HuH-7.5 (cell line): ENCODE results near the gene COA1.

Experiments used
- DNase-seq: peaks from one replicate; pipeline ENCODE4 v3.0.0; 2011; ENCODE audit warnings: low spot score

COA1 gene

DNA sequence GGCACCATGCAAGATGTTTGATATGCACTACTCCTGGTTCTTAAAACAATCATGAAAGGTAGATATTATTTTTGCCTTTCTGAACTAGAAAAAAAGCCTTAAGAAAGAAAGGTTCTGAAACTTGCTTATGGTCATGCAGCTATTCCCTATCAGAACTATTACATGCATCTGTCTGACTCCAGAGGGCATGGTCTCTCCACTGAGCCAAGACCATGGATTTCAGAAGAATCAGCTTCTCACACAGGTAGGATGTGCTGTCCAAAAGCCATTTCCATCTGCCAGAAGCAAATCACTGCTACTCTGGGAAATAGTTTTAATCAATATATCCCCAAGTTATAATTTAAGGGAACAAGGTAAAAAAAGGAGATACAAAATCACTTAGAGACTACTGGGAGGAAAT lies 77.0 kb downstream of the COA1 start:
- DNase-seq = no peak

DNA sequence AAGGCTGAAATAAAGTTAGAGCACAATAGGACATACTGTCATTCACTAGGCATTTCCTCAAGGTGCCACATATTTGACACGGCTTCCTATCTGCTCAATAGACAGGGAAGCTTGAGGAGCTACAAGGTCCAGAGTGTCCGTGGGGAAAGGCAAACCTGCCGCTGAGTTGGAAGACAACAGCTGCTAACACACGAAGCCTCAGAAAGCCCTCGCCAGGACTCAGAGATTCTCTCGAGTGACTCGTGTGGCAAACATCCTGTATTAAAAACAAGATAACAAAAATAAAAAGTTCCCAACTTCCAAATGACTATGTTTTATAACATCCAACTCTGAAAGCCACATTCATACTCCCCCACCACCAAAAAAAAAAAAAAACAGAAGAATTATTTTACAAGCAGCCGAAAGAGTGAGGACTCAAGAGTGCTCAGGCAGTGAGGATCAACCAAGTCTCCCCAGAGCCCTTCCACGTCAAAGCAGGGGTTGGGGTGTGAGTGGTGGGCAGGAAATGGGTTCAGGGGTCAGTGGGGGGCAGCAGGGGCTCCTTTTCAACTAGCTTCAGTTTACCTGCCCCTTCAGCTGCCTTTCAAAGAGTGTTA lies 78.8 kb downstream of the COA1 start:
- no peak for DNase-seq

DNA sequence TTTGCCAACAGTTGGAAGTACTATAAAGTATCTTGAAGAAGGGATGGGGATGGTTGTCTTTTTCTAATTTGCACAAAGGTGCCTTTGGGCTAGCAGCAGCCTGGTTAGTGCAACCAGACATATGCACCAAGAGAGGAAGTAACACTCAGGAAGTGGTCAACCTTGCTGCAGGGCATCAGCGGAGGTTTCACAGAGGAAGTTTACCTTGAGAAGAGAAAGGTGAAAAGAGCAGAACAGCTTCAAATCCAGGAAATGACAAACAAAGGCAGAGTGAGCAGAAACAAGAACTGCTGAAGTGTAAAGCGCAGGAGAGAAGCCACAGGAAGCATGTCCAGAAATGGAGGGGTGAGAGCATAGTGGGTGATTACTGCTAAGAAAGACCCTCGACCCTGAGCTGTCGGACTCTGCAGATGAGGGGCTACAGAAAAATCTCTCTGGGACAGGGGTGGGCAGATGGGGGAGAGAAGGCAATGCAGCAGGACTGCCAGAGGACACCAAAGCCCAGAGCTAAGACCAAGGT lies 79.5 kb downstream of the COA1 start:
- no peak for DNase-seq

DNA sequence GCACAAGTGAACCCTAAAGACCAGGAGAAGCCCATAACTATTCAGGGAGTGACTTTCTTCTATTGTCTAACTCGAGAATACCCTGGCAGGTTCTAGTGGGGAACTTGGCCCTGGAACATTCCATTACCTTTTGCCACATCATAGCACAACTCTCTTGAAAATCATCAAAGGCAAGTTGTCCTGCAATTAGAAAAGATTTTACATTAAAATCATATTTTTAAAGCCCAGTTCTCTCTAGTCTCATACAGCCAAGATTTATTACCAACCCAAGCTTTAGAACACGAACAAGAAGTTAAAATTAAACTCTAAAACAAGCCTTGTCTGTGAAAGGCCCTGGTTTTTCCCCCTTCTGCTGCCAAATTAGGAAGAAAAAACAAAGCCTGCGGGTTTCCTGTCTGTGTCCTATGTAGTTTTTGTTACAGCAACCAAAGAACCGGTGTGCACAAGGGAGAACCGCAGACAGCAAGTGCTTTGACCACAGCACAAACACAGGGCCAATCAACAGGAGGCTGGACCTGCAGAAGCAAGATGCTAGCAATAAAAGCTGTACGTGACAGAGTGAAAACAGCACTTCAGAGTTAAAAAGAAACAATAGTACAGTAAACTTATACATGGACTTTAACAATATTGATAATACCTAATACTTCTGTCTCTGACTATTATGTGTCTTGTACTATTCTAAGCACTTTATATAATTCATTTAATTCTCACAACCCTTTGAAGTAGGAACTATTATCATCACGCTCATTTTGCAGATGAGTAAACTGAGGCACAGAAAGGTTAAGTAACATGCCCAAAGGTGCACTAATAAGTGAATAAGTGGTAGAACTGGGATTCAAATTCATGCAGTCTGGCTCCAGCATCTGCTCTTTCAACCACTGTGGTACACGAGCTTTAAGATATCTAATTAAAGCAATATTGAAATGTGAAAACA lies 80.6 kb downstream of the COA1 start:
- no peak for DNase-seq

DNA sequence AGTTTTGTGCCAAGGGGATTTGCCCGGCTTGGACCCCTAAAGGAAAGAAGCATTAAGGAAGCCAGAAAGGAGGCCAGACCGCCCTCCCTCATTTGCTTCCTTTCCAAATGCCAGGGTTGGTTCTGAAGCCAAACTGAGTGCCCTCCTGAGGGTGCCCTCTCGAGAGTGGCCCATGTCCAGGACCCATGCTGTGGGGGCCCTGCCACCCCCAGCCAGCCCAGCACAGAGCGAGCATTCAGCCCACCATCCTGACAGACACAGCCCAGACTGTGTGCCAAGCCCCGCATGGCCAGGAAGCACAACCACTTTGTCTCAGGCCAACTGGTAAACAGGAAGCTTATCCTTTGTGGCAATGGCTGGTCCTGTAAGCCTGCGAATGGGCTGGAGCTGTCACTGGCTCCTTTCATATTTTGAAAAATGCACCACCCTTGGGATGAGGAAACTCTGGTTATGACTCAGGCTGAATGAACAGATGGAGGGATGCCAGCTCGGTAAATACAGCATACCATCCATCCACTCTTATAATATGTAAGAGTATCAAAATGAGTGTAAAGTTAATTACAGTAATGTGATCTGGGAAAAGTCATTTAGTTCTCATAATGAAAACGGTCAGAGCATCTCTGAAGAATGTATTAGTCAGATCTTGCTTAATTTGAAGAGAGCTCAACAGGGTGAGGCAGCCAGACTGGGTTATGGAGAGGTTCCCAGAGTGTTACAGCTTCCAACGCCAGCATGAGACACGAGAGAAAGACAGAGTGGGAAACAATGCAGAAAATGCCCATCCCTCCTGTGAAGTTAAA lies 81.5 kb downstream of the COA1 start:
- no peak for DNase-seq

DNA sequence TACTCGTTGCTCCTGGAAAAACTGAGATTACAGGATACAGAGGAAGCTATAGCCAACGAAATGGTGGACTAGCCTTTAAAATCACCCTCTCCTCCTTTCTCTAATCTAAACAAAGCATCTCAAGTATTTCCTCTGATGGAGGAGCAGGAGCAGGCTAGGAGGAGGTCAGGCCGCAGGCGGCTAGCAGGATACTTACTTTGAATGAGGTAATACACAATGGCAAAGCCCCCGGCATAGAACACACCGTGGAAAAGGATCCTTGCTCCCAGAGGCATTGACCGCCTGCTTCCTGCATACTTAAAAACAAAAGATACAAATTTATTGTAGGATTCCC lies 82.0 kb downstream of the COA1 start:
- DNase-seq = no peak

DNA sequence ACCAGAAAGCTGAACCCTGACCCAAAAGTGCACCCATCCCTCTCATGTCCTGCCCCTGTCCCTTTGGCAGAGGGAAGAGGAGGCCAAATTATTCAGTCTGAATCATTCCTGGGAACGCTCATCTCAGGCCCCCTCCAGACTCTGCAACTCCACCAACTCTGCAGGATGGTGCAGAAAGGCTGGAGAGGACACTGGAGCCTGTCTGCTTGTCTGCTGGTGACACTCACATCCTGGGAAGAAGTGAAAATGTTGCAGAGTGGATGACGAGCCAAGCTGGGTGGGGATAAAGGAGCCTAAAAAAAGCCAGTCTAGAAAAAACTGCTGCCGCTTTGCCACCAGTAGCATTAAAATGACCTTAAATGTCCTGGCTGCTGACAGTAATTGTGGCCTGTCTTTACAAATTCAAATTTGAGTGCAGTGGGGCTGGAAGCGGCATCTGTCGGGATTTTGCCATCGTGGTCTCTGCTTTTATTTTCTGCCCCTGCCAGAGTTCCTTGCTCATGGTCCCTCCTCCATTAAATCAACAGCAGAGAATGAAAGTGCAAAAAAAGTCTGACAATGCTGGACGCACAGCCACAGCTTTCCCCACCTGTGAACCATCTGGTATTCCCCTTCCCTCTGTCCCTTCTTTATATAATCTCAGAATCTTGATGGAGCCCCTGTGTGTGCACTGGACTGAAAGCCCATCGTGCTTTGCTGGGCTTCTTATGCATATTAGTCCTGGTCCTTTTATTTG lies 82.6 kb downstream of the COA1 start:
- DNase-seq = no peak

DNA sequence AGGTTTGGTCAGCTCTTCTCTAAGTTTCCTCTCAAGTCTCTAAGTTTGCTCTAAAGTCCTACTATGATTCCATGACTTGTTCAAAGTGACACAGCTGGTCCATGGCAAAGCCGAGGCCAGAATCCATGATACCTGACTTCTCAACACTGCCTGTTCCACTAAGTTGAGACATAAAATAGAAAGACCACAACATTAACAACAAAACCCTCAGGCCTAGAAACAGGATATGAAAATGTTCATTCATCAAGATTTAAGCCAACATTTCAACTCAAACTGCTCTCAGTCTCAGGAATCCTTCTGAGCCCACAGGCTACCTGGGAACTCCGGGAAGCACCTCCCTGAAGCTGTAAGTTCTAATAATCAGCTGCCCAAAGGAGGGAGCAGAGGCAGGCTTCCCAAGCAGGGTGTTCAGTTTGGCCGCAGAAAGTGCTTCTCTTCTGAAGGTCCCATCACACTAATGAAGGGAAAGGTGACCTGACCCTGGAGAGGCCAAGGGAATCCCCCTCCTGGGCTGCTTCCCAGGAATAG lies 83.6 kb downstream of the COA1 start:
- DNase-seq = no peak

DNA sequence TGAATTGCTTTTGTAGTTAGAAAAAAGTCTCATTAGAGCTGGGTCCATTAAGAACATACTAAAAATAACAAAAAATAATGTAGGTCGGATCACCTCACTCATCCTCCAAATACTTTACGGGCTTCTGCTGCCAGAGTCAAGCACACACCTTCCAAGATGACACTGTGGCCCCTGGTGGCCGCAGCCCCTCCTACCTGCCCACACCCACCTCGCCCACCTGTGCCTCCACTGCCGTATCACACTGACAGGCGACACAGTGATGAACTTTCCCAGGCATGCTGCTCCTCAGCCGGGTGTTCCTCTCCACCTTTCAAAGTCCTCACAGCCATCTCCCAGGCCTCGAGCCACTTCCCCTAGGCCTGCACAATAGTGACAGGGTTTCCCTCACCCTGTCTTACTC lies 85.5 kb downstream of the COA1 start:
- no peak for DNase-seq

DNA sequence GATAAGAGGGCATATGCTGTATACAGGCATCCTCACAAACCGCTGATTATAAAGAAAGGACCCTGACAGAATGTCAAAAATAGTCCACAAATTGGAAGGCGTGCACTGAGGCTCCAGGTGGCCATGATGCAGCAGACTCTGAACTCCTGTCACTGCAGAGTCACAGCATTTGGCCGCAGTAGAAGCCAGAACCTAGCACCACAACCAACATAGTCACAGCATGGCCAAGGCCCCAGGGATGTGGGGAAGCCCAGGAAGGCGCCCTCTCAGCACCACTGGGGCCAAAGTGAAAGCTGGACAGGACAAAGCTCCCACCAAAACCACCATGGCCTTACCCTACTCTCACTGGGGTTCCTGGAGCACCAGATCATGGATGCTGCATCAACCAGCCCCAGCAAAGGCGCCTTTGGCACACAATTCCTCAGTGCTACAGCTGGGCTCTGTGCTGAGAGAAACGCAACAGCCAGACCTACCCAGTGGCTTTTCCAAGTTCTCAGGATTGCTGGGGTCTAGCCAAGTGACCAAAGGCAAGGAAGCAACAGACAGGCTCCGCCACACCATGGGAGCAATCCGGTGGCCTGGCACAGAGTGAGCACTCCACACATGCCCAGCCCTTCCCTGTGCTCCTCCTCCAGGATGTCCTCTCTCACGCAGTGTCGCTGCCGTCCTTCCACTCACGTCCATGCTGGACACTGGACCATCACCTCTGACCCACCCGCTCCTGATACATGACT lies 86.3 kb downstream of the COA1 start:
- no peak for DNase-seq

DNA sequence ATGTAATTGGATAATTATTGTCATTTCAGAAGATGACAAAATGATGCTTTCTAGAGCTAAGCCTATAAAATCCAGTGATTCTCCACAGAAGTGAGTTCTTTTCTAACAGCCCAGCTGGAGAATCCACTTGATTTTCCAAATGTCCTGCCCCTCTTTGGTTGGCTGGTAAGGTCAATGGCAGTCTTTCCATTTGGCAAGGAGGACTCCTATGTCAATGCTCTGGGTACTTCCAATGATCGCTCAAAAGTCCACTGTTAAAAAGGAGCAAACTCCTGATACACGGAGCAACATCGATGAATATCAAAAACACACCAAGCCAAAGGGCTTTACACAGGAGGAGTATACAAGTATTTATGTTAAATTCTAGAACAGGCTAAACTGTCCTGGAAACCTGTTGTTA lies 88.6 kb downstream of the COA1 start:
- DNase-seq = no peak

DNA sequence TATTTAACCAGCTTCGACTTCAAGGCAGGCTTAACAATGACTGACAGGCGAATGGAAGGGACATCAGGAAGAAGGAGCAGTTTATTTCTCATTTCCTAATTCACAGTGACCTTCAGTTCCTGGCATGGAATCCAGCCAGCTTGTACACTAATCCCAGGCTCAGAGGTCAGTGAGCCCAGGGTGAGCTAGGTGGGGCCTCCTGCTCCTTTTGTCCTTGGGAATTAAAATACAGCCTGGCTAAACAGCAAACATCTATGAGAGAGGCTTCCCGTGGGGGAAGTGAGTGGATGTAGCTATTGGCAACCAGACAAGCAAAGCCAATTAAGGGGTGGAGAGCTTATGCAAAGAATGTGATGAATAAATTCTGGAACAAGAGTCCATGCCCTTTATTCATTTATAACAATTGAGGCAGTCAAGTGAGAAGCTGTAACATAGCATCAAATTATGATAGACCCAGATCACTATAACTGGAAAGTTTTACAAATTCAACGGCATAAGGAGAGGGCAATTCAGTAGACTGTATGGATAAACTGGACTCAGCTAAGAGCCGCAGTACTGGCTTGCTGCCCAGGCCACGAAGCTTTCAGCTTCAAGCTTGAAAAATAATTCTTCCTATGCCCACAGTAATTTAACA lies 89.3 kb downstream of the COA1 start:
- DNase-seq = peak; percentile 58

DNA sequence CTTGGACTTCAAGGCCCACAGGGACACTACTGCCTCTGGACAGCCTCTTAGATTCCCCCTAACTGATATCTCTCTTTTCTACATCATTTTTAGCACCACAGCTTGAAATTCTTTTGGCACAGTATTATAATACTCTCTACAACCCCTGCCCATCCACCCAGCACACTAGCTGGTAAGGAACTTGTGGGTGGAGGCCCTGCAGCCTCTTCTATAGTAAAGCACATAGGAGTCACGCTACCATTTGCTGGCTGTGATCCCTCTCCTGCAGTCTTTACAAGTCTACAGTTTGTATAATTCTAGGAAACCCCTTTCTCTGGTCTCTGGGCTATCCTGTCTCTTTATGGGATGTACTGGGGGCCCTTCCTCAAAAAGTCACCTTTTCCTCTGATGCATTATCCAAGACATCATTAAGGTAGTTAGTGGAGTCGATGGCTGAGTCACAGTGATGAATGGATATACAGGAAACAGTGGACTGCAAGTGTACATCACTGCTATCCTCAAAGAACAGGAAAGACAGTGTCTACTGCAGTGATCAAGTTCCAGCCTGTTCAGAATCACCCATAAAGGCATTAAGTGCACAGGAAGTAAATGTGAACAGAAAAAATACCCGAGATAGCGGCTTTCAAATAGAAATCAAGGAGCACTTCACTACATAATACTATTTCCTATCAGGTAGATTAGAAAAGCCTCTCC lies 92.1 kb downstream of the COA1 start:
- no peak for DNase-seq

DNA sequence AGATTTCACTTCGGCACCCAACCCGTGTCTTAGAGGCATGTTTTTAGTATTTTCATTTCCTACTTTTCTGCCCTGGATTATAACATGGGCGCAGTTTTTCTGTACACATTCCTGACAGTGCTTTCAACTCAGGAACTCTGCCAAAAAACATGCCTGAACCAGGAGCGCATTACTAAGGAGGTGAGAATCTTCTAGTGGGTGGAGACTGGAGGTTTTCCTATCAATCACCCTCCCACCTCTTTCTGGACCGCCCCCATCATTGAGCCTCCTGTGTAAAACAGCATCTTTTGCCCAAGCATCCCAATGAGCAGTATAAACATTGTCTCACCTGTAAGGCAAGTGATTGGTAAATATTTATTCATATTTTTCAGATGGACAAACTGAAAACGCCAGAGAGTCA lies 93.2 kb downstream of the COA1 start:
- DNase-seq = no peak

DNA sequence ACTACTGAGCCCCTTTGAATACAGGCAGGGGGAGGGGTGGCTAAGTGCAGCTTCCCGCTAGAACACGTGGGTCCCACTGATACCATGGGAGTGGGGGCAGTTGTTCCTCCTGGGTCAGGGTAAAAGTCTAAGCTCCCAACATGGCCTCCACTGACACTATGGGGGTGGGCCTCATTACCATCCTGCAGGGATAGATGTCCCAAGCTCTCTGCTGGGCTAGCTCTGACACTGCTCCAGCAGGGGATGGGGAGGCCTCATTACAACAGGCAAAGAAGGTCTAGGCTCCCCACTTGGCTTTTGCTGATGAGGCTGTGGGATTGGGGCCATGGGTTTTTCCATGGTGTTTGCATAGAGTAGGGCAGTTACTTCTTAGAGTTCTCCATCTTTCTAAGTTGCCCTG lies 94.9 kb downstream of the COA1 start:
- no peak for DNase-seq

DNA sequence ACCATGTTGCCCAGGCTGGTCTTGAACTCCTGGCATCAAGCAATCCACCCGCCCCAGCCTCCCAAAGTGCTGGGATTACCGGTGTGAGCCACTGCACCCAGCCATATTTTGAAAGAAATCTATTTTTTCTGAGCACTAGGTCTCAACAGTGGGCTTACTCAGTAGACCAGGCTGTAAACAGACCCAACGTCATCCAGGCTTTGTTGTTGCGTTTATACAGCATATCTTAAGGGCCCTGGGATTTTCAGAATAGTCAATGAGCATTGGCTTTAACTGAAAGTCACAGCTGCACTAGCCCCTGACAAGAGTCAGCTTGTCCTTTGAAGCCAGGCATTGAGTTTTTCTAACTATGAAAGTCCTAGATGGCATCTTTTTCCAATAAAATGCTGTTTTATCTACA lies 96.6 kb downstream of the COA1 start:
- no peak for DNase-seq

DNA sequence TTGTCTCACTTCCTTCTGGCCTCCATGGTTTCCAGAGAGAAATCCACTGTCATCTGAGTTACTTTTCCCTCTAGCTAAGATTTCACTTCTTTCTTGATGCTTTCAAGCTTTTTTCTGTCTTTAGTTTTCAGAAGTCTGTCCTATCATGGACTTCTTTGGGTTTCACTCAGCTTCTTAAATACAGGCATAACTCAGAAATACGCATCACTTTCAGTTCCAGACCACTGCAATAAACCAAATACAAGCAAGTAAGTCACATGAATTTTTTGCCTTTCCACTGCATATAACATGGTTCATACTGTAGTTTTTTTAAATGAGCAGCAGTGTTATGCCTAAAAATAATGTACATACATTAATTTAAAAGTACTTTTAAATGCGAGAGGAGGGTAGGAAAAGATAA lies 97.8 kb downstream of the COA1 start:
- DNase-seq = no peak

DNA sequence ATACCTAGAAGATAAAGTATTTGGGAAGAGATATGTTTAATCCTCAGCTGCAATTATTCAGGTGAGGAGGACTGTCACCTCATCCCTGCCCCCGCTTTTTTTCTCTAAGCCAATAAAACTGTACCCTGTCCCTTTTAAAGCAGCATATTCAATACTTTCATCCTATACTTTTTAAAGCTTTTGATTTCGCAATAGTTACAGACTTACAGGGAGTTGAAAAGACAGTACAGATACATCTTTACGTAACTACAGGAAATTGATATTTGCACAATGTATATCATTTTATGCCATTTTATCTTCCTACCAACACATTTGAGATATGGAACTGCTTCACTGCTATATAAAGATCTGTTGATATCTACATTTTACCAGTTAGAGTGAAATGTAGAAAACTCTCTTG lies 98.8 kb downstream of the COA1 start:
- no peak for DNase-seq

DNA sequence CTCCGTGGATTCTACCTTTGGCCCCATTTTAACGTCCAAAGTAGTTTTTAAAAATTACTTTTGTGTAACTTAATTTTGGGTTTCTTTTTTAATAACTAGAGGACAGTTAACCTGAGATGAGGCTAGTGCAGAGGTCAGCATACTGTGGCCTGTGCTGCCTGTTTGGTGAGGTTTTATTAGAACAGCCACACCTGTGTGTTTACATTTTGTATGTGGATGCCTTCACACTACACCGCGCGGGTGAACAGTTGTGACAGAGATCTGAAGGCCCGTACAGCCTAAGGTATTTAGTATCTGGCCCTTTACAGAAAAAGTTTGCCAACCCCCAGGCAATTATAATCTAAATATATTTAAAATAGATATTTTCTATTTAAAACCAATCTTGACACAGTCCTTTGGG lies 99.5 kb downstream of the COA1 start:
- no peak for DNase-seq

DNA sequence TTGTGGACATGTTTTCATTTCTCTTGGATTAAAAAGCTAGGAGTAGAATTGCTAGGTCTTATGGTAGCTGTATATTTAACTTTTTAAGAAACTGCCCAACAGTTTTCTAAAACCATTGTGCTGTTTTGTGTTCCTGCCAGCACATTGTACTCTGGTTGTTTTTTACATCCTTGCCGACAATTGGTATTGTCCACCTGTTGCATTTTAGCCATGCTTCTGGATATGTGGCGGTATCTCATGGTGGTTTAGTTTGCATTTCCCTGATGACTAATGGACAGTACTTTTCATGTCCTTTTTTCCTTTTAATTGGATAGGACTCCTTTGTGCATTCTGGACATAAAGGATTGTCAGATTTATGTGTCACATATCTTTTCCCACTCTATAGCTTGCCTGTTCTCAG lies 100.9 kb downstream of the COA1 start:
- no peak for DNase-seq
